Peyer's patch (tissue), 4 donors: ENCODE data around the gene ANKS3.

Experiments used
- CTCF ChIP-seq, 6 experiments: fragments of 450-650 bp in 4 of 6; fragments of 200-600 bp in 2 of 6; sonication (generic) in 1 of 6; IDR thresholded peaks; one replicate each; pipeline ENCODE4 v1.5.1; 2017 to 2019; ENCODE audit warnings: antibody characterized with exemption in 6 of 6, mild to moderate bottlenecking in 3 of 6, moderate library complexity in 1 of 6
- POLR2A ChIP-seq, 2 donors: fragments of 450-650 bp; IDR thresholded peaks; one replicate each; pipeline ENCODE4 v1.5.1; 2017; ENCODE audit warnings: antibody characterized with exemption in 2 of 2, mild to moderate bottlenecking in 2 of 2, moderate library complexity in 2 of 2

- TF ChIP-seq CTCF (IDR thresholded peaks at IDR 0.05) (no peak), POLR2A (IDR thresholded peaks at IDR 0.05) (no peak)
Measured at GRCh38 chr16:4762205-4762604, 28.1 kb upstream of the ANKS3 start.
